WTC11 (cell line): Measurements from ENCODE around the gene BLOC1S1. TPM values are rescaled to one million over a fixed set of nuclear protein-coding genes. Genes with fewer than 3 reads are reported as not detected.

ENCODE experiments used
- ATAC-seq: fragments of 200-7000 bp; cut with Tn5 transposase; 2 replicates; pipeline ENCODE4 v1.10.0; 2021; ENCODE audit warnings: mild to moderate bottlenecking, moderate library complexity
- CTCF ChIA-PET: fragments of 300-600 bp; sonication (Branson Sonifier 250); formaldehyde crosslinking; loops from one replicate; lab custom pipeline; 2021; ENCODE audit warnings: antibody characterized with exemption; lab: Charles Lee
- POLR2A ChIA-PET: fragments of 350-600 bp; sonication (Branson Sonifier 250); formaldehyde crosslinking; loops from one replicate; lab custom pipeline; 2021; ENCODE audit warnings: antibody characterized with exemption; lab: Charles Lee
- DNase-seq: peaks from one replicate; pipeline ENCODE4 v3.0.0; 2021; ENCODE audit warnings: low spot score
- H3K27ac Mint-ChIP-seq: 2 replicates; pipeline ENCODE4 v1.8.0; 2021; ENCODE audit warnings: mixed read lengths
- H3K27me3 Mint-ChIP-seq: 2 replicates; pipeline ENCODE4 v1.8.0; 2021; ENCODE audit warnings: low read depth, mild to moderate bottlenecking, moderate library complexity, mixed read lengths
- H3K36me3 Mint-ChIP-seq: 2 replicates; pipeline ENCODE4 v1.8.0; 2021; ENCODE audit warnings: mixed read lengths
- H3K4me1 Mint-ChIP-seq: 2 replicates; pipeline ENCODE4 v1.8.0; 2022; ENCODE audit warnings: mixed read lengths
- H3K4me3 Mint-ChIP-seq: 2 replicates; pipeline ENCODE4 v1.8.0; 2021; ENCODE audit warnings: mild to moderate bottlenecking, moderate library complexity, mixed read lengths
- H3K9me3 Mint-ChIP-seq: 2 replicates; pipeline ENCODE4 v1.8.0; 2021; ENCODE audit warnings: mixed read lengths
- ATF1 ChIP-seq: sonication (generic); formaldehyde crosslinking; IDR thresholded peaks from 2 replicates; pipeline ENCODE4 v1.8.1; 2023; ENCODE audit warnings: mild to moderate bottlenecking, moderate library complexity, missing genetic modification reagents
- CTCF ChIP-seq: fragments of 200-600 bp; IDR thresholded peaks from 2 replicates; pipeline ENCODE4 v1.8.0; 2022; ENCODE audit warnings: antibody characterized with exemption
- ESRRA ChIP-seq: sonication (generic); formaldehyde crosslinking; IDR thresholded peaks from 2 replicates; pipeline ENCODE4 v1.8.1; 2022; ENCODE audit warnings: mild to moderate bottlenecking, missing genetic modification reagents, borderline replicate concordance
- ETV6 ChIP-seq: sonication (generic); formaldehyde crosslinking; IDR thresholded peaks from 2 replicates; pipeline ENCODE4 v1.8.1; 2022; ENCODE audit warnings: mild to moderate bottlenecking, missing genetic modification reagents
- FOXP4 ChIP-seq: sonication (generic); formaldehyde crosslinking; IDR thresholded peaks from 2 replicates; pipeline ENCODE4 v1.8.0; 2022; ENCODE audit warnings: mild to moderate bottlenecking, missing genetic modification reagents
- GRHL2 ChIP-seq: fragments of 250-450 bp; sonication (Bioruptor Pico); IDR thresholded peaks from 2 replicates; pipeline ENCODE4 v1.8.0; 2022; ENCODE audit warnings: mild to moderate bottlenecking, moderate library complexity; ENCODE audit not compliant: insufficient replicate concordance, severe bottlenecking
- HMGA2 ChIP-seq: fragments of 250-450 bp; sonication (Bioruptor Pico); IDR thresholded peaks from 2 replicates; pipeline ENCODE4 v1.4.0; 2021; ENCODE audit warnings: mild to moderate bottlenecking, moderate library complexity
- HMGXB4 ChIP-seq: sonication (generic); formaldehyde crosslinking; IDR thresholded peaks from 2 replicates; pipeline ENCODE4 v1.8.1; 2023; ENCODE audit warnings: mild to moderate bottlenecking, moderate library complexity, missing genetic modification reagents
- NFE2L1 ChIP-seq: sonication (generic); formaldehyde crosslinking; IDR thresholded peaks from 2 replicates; pipeline ENCODE4 v1.8.1; 2023; ENCODE audit warnings: missing genetic modification reagents
- PRDM15 ChIP-seq: sonication (generic); formaldehyde crosslinking; IDR thresholded peaks from 2 replicates; pipeline ENCODE4 v1.8.0; 2022; ENCODE audit warnings: missing genetic modification reagents
- STAT6 ChIP-seq: sonication (generic); formaldehyde crosslinking; conservative IDR thresholded peaks from 2 replicates; pipeline ENCODE4 v1.8.1; 2023; ENCODE audit warnings: mild to moderate bottlenecking, low read depth, missing genetic modification reagents, moderate library complexity
- ZBTB21 ChIP-seq: sonication (generic); formaldehyde crosslinking; IDR thresholded peaks from 2 replicates; pipeline ENCODE4 v1.8.1; 2023; ENCODE audit warnings: mild to moderate bottlenecking, missing genetic modification reagents, borderline replicate concordance
- ZNF317 ChIP-seq: sonication (generic); formaldehyde crosslinking; IDR thresholded peaks from 2 replicates; pipeline ENCODE4 v1.8.1; 2023; ENCODE audit warnings: low read depth, mild to moderate bottlenecking, moderate library complexity, missing genetic modification reagents, borderline replicate concordance
- total RNA-seq: library from RNA; stranded (reverse); gene quantifications from 3 replicates; pipeline ENCODE4 v1.2.3, GENCODE V29; 2021

Gene BLOC1S1
- total RNA-seq, 1 experiment from 2014 or later = 81.9 TPM

GRCh38 chr12:55699471-55700055 lies 16.3 kb upstream of the BLOC1S1 start:
- no peak overlapping the region for H3K4me3 Mint-ChIP-seq
- POLR2A ChIA-PET = interaction anchor here (0.6 kb wide), 1 partner anchor 43 kb away, joined by 4 read pairs; no protein-coding TSS in a partner anchor

GRCh38 chr12:55700255-55701018 lies 15.4 kb upstream of the BLOC1S1 start:
- CTCF ChIA-PET = interaction anchor here (1.0 to 1.4 kb wide), 3 partner anchors 19 to 37 kb away, joined by 3 to 4 read pairs (median 4); a partner anchor contains a TSS
- no peak for ATAC-seq

More at GRCh38 chr12:55699471-55700055, 16.3 kb upstream of the BLOC1S1 start:
- Mint-ChIP-seq H3K36me3 (peaks cover 5% of the 10 kb centered on the region), H3K4me1 (no peaks in the 10 kb centered on the region), H3K27ac (no peak overlapping the region), H3K27me3 (no peaks in the 10 kb centered on the region), H3K9me3 (no peaks in the 10 kb centered on the region)
- ATAC-seq = no peak
- CTCF ChIA-PET = interaction anchor here (1.0 to 1.4 kb wide), 2 partner anchors 18 to 38 kb away, joined by 4 read pairs; a partner anchor contains a TSS
- TF ChIP-seq HMGA2 (CRISPR knock-in tag) = no peak
- no peak for DNase-seq

More at GRCh38 chr12:55700255-55701018, 15.4 kb upstream of the BLOC1S1 start:
- DNase-seq = no peak
- peaks cover 5% of the 10 kb centered on the region for H3K36me3 Mint-ChIP-seq
- TF ChIP-seq GRHL2 (CRISPR knock-in tag) (no peak), ZBTB21 (no peak), ETV6 (CRISPR knock-in tag) (no peak), FOXP4 (CRISPR knock-in tag) (no peak), HMGXB4 (CRISPR knock-in tag) (no peak), ZNF317 (no peak), CTCF (no peak), STAT6 (no peak), ATF1 (CRISPR knock-in tag) (no peak), NFE2L1 (no peak), PRDM15 (CRISPR knock-in tag) (no peak), ESRRA (no peak)
- POLR2A ChIA-PET = no interaction called here
- no peak overlapping the region for H3K4me3 Mint-ChIP-seq
- H3K9me3 Mint-ChIP-seq = no peaks in the 10 kb centered on the region
- H3K27me3 Mint-ChIP-seq = no peaks in the 10 kb centered on the region
- H3K27ac Mint-ChIP-seq = no peak overlapping the region
- H3K4me1 Mint-ChIP-seq = peaks cover 4% of the 10 kb centered on the region; the same call in 1 of the 2 replicates
